ENCODE data around the gene NPBWR2. TPM values are rescaled to one million over a fixed set of nuclear protein-coding genes. Genes with fewer than 3 reads are reported as not detected.
"Not testable (repeated sequence)": the region's sequence is repeated elsewhere in the genome, so short reads cannot be mapped to it uniquely, and the experiment has no call there.

The NPBWR2 gene
- total RNA-seq, 1 experiment from 2014 or later: not detected

DNA sequence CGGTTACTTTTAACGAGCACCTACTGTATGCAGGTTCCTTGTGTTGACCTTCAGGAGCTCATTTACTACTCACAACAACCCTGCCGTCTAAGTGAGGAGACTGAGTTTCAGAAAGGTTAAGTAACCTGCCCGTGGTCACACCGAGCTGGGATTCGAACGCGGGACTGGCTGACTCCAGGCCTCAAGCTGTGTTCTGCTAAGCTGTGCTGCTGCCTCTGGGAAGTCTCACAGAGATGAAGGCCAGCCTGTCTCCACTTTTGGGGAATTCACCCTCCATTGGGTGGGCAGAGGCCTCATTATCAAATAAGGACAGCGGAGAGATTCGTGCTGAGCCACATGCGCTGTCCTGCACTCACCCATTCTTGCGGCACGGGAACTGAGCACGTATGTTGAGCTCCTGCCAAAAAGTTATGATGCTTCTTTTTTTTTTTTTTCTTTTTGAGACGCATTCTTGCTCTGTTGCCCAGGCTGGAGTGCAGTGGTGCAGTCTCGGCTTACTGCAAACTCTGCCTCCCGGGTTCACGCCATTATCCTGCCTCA lies 31.0 kb upstream of the NPBWR2 start:
- Histone ChIP-seq H3K27me3 (replicated peaks) (peaks cover 15% of the 10 kb centered on the region), H3K9me3 (replicated peaks) (no peaks in the 10 kb centered on the region), H3K36me3 (no peaks in the 10 kb centered on the region), H3K27ac (no peak overlapping the region), H3K4me1 (replicated peaks) (no peaks in the 10 kb centered on the region), H3K4me3 (no peak overlapping the region)
- DNase-seq (ENCODE audit: low read depth in 1 of 2, low spot score in 2 of 2): peak in 1 of 2 experiments; percentile 31

GRCh38 chr20:64137598-64138031 lies 30.2 kb upstream of the NPBWR2 start:
- DNase-seq (ENCODE audit: low read depth in 1 of 2, low spot score in 2 of 2): peak in 1 of 2 experiments; percentile 36
- peaks cover 14% of the 10 kb centered on the region for H3K27me3 ChIP-seq (replicated peaks)
- H3K9me3 ChIP-seq (replicated peaks): no peaks in the 10 kb centered on the region
- H3K36me3 ChIP-seq: no peaks in the 10 kb centered on the region
- H3K4me1 ChIP-seq (replicated peaks): no peaks in the 10 kb centered on the region
- no peak overlapping the region for H3K27ac ChIP-seq
- H3K4me3 ChIP-seq: no peak overlapping the region

DNA sequence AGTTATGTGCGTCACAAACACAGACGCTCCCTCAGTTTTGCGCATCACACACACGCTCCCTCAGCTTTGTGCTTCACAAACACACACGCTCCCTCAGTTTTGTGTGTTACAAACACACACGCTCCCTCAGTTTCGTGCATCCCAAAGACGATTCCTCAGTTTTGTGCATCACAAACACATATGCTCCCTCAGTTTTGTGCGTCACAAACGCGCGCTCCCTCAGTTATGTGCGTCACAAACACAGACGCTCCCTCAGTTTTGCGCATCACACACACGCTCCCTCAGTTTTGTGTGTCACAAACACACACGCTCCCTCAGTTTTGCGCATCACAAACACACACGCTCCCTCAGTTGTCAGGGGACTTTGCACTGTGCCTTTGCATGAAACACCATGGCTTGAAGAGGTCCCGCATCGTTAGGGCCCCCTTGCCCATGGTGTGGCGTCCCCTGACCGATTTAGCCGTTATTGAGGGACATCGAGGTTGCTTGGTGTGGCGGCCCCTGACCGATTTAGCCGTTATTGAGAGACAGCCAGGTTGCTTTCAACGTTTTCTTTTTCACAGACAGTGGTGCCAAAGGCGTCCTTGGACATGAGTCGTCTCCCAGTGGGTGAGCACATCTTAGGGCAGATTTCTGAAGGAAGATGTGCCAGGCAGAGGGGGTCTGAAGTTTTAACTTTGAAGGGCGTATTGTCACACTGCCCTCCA lies 28.8 kb upstream of the NPBWR2 start:
- Histone ChIP-seq H3K4me1 (replicated peaks) (no peaks in the 10 kb centered on the region), H3K27ac (no peak overlapping the region), H3K27me3 (replicated peaks) (peaks cover 7% of the 10 kb centered on the region), H3K36me3 (no peaks in the 10 kb centered on the region), H3K4me3 (no peak overlapping the region), H3K9me3 (replicated peaks) (no peaks in the 10 kb centered on the region)
- peak in 1 of 2 experiments; percentile 26 for DNase-seq (ENCODE audit: low read depth in 1 of 2, low spot score in 2 of 2)

GRCh38 chr20:64134744-64135143 lies 27.4 kb upstream of the NPBWR2 start:
- not testable (repeated sequence) for H3K9me3 ChIP-seq (replicated peaks); H3K27ac ChIP-seq; H3K4me1 ChIP-seq (replicated peaks); H3K36me3 ChIP-seq; H3K27me3 ChIP-seq (replicated peaks); H3K4me3 ChIP-seq
- peak in 1 of 2 experiments; percentile 13 for DNase-seq (ENCODE audit: low read depth in 1 of 2, low spot score in 2 of 2)

DNA sequence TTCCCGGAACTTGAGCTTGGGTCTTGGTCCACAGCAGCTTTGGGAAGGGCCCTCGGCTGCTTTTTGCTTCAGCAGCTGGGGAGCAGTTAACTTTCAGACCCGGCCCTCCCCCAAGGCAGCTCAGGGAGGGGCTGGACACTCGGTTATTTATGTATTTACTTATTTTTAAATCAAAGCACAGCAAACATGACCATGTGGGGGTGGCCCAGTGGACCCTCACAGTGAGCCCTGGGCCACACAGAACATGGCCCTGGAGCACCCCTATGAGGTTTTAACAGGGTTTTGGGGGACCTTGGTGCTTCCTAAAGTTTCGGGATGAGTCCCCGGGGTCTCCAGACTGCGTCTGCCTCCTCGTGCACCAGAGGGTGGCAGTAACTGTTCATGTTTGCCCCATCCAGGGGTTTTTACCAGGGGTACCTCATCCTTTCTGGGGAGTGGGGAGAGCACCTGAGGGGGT lies 26.6 kb upstream of the NPBWR2 start:
- H3K27me3 ChIP-seq (replicated peaks): peaks cover 2% of the 10 kb centered on the region; the same call in 1 of the 2 replicates
- DNase-seq (ENCODE audit: low read depth in 1 of 2, low spot score in 2 of 2): peak in 1 of 2 experiments; percentile 39
- no peak overlapping the region for H3K4me3 ChIP-seq
- H3K9me3 ChIP-seq (replicated peaks): no peaks in the 10 kb centered on the region
- no peak overlapping the region for H3K27ac ChIP-seq
- H3K4me1 ChIP-seq (replicated peaks): no peaks in the 10 kb centered on the region
- no peaks in the 10 kb centered on the region for H3K36me3 ChIP-seq

DNA sequence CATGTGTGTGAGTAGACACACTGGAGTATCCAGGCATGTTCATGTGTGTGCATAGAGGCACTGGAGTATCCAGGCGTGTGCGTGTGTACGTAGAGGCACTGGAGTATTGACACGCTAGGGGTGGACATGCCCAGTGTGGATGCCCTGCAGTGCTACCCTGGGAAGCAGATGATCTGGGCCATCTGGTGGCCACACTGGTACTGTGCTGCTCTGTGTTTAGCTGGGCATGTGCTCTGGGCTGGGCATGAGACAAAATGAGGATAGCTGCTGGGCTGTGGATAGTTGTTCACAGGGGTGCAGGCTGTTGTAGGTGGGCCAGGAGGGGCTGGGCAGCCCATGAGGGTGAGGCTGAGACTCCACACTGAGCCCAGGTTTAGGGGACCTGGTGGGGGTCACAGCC lies 24.0 kb upstream of the NPBWR2 start:
- Histone ChIP-seq H3K36me3 (no peaks in the 10 kb centered on the region), H3K27me3 (replicated peaks) (no peaks in the 10 kb centered on the region), H3K27ac (no peak overlapping the region), H3K4me1 (replicated peaks) (no peaks in the 10 kb centered on the region), H3K9me3 (replicated peaks) (no peaks in the 10 kb centered on the region), H3K4me3 (no peak overlapping the region)
- peak; percentile 33 to 65 for DNase-seq (ENCODE audit: low read depth in 1 of 2, low spot score in 2 of 2)

- Histone ChIP-seq H3K27ac (no peak overlapping the region), H3K4me3 (no peak overlapping the region), H3K27me3 (replicated peaks) (no peaks in the 10 kb centered on the region), H3K9me3 (replicated peaks) (no peaks in the 10 kb centered on the region), H3K36me3 (no peaks in the 10 kb centered on the region), H3K4me1 (replicated peaks) (no peaks in the 10 kb centered on the region)
- peak in 1 of 2 experiments; percentile 28 for DNase-seq (ENCODE audit: low read depth in 1 of 2, low spot score in 2 of 2)
These were observed 23.5 kb upstream of the NPBWR2 start for GRCh38 chr20:64130876-64131275.

DNA sequence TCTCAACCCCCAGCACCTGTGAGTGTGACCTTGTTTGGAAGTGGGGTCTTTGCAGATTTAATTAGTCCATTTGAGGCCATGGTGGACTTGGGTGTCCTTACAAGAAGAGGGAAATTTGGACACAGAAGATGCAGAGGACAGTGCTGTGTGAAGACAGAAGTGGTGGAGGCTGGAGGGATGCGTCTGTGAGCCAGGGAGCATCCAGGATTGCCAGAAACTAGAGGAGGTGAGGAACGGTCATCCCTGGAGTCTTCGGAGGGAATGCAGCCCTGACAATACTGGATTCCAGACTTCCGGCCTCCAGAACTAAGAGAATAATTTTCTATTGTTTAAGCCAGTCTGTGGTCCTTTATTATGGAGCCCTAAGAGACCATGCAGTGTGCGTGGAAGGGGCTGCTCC lies 22.9 kb upstream of the NPBWR2 start:
- no peak overlapping the region for H3K4me3 ChIP-seq
- no peaks in the 10 kb centered on the region for H3K27me3 ChIP-seq (replicated peaks)
- no peaks in the 10 kb centered on the region for H3K9me3 ChIP-seq (replicated peaks)
- DNase-seq (ENCODE audit: low read depth in 1 of 2, low spot score in 2 of 2): peak in 1 of 2 experiments; percentile 15
- H3K4me1 ChIP-seq (replicated peaks): no peaks in the 10 kb centered on the region
- no peak overlapping the region for H3K27ac ChIP-seq
- H3K36me3 ChIP-seq: no peaks in the 10 kb centered on the region

DNA sequence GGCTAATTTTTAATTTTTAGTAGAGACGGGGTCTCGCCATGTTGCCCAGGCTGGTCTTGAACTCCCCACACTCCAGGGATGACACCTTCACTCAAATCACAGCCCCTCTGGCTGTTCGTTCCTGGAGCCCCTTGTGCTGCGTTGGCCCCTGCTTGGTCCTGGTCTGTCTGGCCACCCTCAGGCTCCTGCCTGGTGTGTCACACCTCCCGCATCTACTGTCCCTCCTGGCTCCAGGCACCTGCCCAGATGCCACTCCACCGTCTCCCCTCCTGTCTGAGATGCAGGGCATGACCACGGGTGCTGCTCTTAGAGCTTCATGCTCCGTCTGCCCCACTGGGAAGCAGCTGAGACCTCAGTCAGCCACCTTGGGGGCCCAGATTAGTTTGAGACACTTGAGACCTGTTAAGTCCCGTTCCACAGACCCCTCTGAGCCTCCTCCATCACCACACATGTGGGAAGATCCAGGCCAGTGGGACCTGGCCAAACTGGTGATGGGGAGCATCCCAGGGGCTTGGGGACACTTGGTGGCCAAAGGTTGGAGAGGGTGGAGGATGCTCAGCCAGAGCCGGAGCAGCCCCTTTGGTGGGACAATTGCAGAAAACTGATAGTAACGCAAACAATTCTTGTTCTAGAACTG lies 21.9 kb upstream of the NPBWR2 start:
- Histone ChIP-seq H3K27ac (no peak overlapping the region), H3K4me1 (replicated peaks) (no peaks in the 10 kb centered on the region), H3K4me3 (no peak overlapping the region), H3K27me3 (replicated peaks) (peaks cover 4% of the 10 kb centered on the region), H3K9me3 (replicated peaks) (no peaks in the 10 kb centered on the region), H3K36me3 (no peaks in the 10 kb centered on the region)
- DNase-seq (ENCODE audit: low read depth in 1 of 2, low spot score in 2 of 2): peak in 1 of 2 experiments; percentile 37

DNA sequence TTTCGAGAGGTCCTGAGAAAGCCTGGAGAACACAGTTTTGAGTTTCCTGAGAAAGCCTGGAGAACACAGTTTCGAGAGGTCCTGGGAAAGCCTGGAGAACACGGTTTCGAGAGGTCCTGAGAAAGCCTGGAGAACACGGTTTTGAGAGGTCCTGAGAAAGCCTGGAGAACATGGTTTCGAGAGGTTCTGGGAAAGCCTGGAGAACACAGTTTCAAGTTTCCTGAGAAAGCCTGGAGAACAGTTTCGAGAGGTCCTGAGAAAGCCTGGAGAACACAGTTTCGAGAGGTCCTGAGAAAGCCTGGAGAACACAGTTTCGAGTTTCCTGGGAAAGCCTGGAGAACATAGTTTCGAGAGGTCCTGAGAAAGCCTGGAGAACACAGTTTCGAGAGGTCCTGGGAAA lies 16.2 kb upstream of the NPBWR2 start:
- not testable (repeated sequence) for H3K27ac ChIP-seq; H3K4me1 ChIP-seq (replicated peaks); DNase-seq (ENCODE audit: low read depth in 1 of 2, low spot score in 2 of 2); H3K4me3 ChIP-seq; H3K9me3 ChIP-seq (replicated peaks); H3K36me3 ChIP-seq
- H3K27me3 ChIP-seq (replicated peaks): peaks cover 19% of the 10 kb centered on the region

- not testable (repeated sequence) for H3K4me3 ChIP-seq; H3K27ac ChIP-seq; H3K9me3 ChIP-seq (replicated peaks); H3K4me1 ChIP-seq (replicated peaks); H3K36me3 ChIP-seq
- DNase-seq (ENCODE audit: low read depth in 1 of 2, low spot score in 2 of 2): peak in 1 of 2 experiments; percentile 1
- H3K27me3 ChIP-seq (replicated peaks): peaks cover 19% of the 10 kb centered on the region
These were observed 15.6 kb upstream of the NPBWR2 start for GRCh38 chr20:64122927-64123326.

- Histone ChIP-seq H3K4me1 (replicated peaks) (peaks cover 4% of the 10 kb centered on the region; the same call in 1 of the 2 replicates), H3K27me3 (replicated peaks) (peaks cover 19% of the 10 kb centered on the region), H3K27ac (no peak overlapping the region), H3K9me3 (replicated peaks) (no peaks in the 10 kb centered on the region), H3K4me3 (no peak overlapping the region), H3K36me3 (no peaks in the 10 kb centered on the region)
- DNase-seq (ENCODE audit: low read depth in 1 of 2, low spot score in 2 of 2): no peak
These were observed 14.2 kb upstream of the NPBWR2 start for GRCh38 chr20:64121586-64121985.

GRCh38 chr20:64119681-64120341 lies 12.4 kb upstream of the NPBWR2 start:
- H3K27ac ChIP-seq: no peak overlapping the region
- H3K9me3 ChIP-seq (replicated peaks): no peaks in the 10 kb centered on the region
- H3K27me3 ChIP-seq (replicated peaks): peaks cover 19% of the 10 kb centered on the region
- no peaks in the 10 kb centered on the region for H3K36me3 ChIP-seq
- H3K4me1 ChIP-seq (replicated peaks): peaks cover 4% of the 10 kb centered on the region; the same call in 1 of the 2 replicates
- DNase-seq (ENCODE audit: low read depth in 1 of 2, low spot score in 2 of 2): peak in 1 of 2 experiments; percentile 31
- no peak overlapping the region for H3K4me3 ChIP-seq

DNA sequence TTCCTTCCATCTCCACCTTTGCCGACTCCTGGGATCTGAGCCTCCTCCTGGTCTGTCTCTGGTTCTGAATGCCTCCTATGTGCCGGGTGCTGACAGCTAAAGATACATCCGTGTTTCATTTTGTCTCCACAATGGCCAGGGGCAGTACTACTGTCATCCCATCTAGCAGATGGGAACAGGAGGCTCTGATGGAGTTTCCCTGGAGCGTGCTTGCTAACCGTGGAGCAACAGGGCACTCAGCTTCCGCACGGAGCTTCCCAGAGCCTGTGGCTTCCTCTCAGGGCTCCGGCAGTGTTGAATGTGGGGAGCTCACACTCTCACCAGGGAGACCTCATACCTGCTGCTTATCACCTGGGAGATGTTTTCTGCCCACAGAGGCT lies 11.9 kb upstream of the NPBWR2 start:
- Histone ChIP-seq H3K4me1 (replicated peaks) (peaks cover 4% of the 10 kb centered on the region; the same call in 1 of the 2 replicates), H3K27me3 (replicated peaks) (peaks cover 17% of the 10 kb centered on the region), H3K36me3 (no peaks in the 10 kb centered on the region), H3K4me3 (no peak overlapping the region), H3K27ac (no peak overlapping the region), H3K9me3 (replicated peaks) (no peaks in the 10 kb centered on the region)
- DNase-seq (ENCODE audit: low read depth in 1 of 2, low spot score in 2 of 2): peak in 1 of 2 experiments; percentile 30

Measured in SJSA1 (cell line).